DMS 273 (cell line): ENCODE results near the gene GPATCH8.

ENCODE experiments used
- DNase-seq: peaks from one replicate; lab custom pipeline; 2025; ENCODE audit not compliant: unreplicated experiment; lab: John Stamatoyannopoulos, UW

GPATCH8 gene

GRCh38 chr17:44359006-44359405, 144.2 kb downstream of the GPATCH8 start:
- no peak for DNase-seq

DNA sequence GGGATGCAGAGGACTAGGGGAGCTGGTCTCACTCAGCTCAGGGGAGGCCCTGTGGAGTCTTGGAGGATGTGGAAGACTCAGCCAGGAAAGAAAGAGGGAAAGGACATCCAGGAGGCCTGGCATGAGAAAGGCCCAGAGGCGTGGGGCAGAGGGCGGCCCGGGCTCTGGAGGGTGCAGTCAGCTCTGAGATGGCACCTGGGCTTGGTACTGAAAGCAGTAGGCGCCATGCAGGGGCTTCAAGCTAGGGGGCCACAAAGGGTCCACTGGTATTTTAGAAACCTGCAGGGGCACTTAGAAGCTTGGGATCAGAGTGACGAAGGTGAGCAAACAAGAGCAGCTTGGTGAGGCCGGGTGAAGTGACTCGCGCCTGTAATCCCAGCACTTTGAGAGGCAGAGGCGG, 145.1 kb downstream of the GPATCH8 start:
- no peak for DNase-seq

GRCh38 chr17:44356241-44356640, 147.0 kb downstream of the GPATCH8 start:
- DNase-seq = no peak

- no peak for DNase-seq
Measured at GRCh38 chr17:44355642-44356099, 147.5 kb downstream of the GPATCH8 start.

DNA sequence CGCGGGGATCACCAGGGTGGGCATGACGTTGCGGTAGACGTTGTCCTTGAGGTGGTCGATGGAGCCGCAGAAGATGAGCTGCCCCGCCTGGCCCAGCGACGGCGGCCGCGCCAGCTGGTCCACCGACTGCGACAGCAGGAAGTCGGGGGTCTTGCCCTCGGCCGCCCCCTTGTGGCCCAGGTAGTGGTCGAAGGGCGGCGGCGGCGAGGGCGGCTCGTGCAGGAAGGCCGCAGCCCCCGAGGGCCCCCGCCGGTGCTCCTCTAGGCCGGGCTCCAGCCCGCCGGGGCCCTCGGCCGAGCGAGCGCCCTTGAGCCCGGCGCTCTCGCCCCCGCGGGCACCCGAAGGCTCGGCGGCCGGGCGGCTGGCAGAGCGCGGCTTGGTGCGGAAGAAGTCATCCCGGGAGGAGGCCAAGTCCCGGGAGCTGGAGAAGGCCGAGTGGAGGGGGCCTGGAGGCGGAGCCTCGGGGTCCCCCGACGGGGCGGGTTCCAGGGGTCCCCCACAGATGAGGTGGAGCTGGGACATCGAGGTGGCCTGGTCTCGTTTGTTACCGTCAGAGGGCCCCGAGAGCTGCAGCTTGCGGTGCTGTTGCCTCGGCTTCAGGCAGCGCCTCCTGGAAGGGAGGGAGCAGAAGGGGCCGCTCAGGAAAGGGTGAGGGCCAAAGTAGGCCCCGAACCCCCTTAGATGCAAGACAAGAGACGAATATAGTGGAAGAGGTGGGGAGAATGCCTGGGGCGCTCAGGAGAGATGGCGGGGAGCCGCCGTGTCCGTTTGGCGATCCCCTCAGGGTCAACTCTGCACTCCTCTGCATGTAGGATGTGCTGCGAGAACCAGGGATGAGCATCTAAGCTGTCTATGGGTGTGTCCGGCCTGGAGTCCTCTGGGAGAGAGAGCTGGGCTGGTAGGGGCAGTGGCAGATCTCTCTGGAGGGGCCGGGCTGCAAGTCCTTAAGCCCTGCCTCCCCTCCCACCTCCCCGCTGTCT, 148.3 kb downstream of the GPATCH8 start:
- DNase-seq = peak; percentile 60

DNA sequence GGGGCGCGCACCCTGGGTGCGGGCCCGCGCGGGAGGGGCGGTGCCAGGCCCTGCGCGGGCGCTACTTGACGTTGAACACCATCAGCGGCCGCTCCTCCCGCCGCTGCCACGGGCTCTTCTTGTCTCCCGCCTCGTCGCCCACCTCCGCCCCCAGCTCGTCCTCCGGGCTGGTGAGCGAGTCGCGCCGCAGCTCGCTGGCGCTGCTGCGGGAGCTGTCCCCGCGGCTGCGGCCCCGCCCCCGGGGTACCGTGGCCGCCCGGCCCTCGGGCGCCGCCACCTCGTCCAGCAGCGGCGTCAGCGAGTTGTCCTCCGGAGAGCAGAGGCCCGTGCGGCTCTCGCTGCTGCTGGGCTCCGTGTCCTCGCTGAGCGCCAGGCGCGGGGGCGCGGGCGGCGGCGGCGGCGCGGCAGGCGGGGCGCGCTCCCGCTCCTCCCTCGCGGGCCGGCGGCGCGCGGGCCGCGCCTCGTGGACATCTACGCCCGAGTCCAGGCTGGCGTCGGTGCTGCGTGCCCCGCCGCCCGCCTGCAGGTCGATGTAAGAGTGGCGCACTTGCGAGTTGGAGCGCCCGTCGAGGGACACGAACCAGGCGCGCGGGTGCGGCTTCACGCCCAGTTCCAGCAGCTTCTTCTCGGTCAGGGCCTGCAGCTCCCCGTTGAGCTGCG, 149.4 kb downstream of the GPATCH8 start:
- DNase-seq = peak; percentile 68

DNA sequence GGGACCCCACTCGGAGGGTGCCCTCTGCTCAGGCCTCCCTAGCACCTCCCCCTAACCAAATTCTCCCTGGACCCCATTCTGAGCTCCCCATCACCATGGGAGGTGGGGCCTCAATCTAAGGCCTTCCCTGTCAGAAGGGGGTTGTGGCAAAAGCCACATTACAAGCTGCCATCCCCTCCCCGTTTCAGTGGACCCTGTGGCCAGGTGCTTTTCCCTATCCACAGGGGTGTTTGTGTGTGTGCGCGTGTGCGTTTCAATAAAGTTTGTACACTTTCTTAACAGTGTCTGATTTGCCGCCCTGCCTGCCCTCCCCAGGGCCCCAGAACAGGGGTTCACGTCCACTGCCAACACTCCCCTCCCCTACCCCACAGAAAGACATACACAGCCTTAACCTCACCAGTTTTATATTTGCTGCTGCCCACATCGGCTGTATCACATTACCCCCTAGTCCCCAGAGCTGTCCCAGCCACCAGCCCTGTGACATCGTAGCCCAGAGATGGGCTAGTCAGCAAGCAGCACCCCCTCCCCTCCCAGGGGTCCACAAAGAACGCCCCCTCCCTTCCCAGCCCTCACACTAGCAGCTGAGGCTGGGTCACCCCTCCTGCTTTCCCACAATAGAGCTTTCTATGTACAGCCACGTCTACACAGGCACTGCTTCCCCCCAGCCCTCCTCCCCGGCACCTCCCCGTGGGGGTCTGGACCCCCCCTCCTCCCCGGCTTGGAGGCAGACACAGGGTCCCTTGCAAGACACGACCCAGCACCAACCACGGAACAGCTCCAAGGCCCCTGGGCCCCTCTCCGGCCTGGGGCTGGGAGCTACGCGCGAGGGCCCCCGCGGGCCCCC, 150.2 kb downstream of the GPATCH8 start:
- DNase-seq = no peak

DNA sequence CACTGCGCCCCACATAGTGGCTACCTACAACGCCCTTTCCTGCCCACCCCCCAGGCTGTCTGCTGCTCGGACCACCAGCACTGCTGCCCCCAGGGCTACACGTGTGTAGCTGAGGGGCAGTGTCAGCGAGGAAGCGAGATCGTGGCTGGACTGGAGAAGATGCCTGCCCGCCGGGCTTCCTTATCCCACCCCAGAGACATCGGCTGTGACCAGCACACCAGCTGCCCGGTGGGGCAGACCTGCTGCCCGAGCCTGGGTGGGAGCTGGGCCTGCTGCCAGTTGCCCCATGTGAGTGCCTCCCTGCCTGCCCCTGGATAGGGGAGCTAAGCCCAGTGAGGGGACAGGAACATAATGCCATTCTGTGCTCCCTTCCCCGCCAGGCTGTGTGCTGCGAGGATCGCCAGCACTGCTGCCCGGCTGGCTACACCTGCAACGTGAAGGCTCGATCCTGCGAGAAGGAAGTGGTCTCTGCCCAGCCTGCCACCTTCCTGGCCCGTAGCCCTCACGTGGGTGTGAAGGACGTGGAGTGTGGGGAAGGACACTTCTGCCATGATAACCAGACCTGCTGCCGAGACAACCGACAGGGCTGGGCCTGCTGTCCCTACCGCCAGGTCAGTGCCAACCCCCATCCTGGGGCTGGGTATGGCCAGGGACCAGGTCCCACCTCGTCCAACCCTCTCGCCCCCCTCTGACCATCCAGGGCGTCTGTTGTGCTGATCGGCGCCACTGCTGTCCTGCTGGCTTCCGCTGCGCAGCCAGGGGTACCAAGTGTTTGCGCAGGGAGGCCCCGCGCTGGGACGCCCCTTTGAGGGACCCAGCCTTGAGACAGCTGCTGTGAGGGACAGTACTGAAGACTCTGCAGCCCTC, 151.0 kb downstream of the GPATCH8 start:
- DNase-seq = peak; percentile 37

DNA sequence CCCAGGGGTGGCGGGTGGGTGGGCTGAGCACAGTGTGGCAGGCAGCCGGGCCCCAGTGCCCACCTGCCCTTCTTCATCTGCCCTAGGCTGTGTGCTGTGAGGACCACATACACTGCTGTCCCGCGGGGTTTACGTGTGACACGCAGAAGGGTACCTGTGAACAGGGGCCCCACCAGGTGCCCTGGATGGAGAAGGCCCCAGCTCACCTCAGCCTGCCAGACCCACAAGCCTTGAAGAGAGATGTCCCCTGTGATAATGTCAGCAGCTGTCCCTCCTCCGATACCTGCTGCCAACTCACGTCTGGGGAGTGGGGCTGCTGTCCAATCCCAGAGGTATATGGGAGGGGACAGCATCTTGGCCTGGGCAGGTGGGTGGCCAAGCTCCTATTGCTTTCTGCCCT, 151.7 kb downstream of the GPATCH8 start:
- no peak for DNase-seq

GRCh38 chr17:44350733-44351226, 152.4 kb downstream of the GPATCH8 start:
- DNase-seq = peak; percentile 85

DNA sequence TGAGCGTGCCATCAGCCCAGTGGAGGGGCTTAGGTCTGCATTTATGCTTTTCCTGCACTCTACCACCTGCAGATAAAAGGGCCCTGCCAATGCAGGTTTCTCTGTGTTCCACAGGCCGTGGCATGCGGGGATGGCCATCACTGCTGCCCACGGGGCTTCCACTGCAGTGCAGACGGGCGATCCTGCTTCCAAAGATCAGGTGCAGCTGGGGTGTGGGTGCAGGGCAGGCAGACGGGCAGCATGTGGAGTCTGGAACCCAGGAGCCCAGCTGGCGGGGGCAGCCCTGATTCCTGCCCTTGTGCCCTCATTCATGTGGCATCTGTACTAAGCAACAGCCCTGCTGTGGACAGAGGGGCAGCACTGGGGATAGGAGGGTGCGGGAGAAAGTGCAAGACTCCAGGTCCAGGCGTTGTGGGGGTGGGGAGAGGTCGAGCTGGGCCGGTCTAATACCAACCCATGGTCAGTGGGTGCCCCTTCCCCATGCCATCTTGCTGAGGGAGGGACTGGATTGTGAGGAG, 153.6 kb downstream of the GPATCH8 start:
- DNase-seq = no peak

- DNase-seq = no peak
Measured at GRCh38 chr17:44348988-44349364, 154.2 kb downstream of the GPATCH8 start.

DNA sequence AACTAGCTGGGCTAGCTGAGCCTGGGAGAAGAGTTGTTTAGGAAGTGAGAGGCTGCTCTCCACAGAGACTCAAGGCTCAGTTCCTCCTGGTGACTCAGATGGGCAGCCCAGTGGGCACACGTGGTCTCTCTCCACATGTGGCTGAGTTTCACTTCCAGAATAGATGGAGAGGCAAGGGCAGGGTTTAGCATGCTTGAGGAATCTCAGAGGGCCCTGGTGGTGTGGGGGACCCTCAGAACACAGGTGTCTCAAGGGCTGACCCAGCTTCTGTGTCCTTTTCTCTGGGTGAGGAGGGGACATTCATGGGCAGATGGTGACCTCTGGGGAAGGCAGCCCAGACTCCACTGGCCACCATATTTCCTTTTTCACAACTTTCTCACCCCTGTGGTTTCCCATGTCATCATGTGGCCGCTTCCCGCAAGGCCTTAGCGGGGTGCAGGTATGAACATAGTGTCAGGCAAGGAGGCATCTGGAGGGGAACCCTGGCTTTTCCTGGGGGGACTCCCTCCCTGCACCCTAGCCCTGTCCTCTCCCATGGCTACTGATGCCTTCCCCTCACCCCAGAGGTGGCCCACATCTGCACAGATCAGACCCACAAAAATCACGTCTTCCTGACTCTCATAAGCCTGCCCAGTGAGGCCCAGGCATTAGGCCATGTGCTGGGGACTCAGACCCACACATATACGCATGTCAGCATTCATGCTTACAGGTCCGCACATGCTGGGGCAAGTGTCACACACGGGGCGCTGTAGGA, 154.8 kb downstream of the GPATCH8 start:
- no peak for DNase-seq
